Body of pancreas (tissue), 4 donors: ENCODE data around the gene GALNT2.

ENCODE experiments used
- CTCF ChIP-seq, 7 experiments: fragments of 450-650 bp in 4 of 7; fragments of 200-600 bp in 3 of 7; sonication (generic) in 3 of 7; IDR thresholded peaks; one replicate each; pipeline ENCODE4 v1.5.1; 2016 to 2019; ENCODE audit warnings: antibody characterized with exemption in 7 of 7
- POLR2A ChIP-seq, 3 donors: fragments of 450-650 bp; IDR thresholded peaks; one replicate each; pipeline ENCODE4 v1.6.1; 2016; ENCODE audit warnings: antibody characterized with exemption in 3 of 3, mild to moderate bottlenecking in 2 of 3

DNA sequence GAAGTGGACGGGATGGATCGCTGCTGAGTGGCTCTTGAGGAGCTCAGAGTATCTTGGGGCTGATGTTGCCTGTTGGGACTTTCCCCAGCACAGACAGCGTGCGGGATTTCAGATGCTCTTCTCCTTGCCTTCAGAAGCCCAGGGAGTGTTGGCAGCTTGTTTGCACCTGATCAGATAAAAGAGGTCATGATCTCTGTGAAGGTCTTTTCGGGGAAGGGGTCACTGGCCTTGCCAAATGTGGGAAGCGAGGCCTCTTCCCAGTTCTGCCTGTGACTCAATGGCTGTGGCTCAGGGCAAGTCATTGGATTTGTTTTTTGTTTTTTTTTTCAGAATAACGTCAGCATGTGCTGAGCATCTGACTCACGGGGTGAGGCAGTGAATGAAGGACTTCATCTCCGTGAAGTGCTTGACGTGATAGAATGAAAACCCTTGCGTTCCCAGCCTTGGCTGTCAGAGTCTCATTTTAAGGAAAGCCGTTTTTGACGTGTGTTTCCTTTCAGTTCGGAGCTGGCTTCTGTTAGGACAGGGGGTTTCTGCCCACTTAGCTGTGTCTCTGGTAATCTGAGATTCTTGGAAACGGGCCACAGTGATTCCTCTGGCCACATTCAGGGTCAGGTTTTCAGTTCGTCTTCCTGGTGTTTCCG, 46.7 kb downstream of the GALNT2 start:
- no peak for TF ChIP-seq CTCF (IDR thresholded peaks at IDR 0.05)
- TF ChIP-seq POLR2A (IDR thresholded peaks at IDR 0.05), result no peak
